Right ventricle myocardium superior (tissue), 1 donor: ENCODE data around the gene LIMS1. TPM values are rescaled to one million over a fixed set of nuclear protein-coding genes. Genes with fewer than 3 reads are reported as not detected.

Experiments
- ATAC-seq: fragments of 200-7000 bp; cut with Tn5 transposase; one replicate; pipeline ENCODE4 v1.9.1; 2020; ENCODE audit warnings: mild to moderate bottlenecking; ENCODE audit not compliant: poor library complexity
- DNase-seq: peaks from one replicate; pipeline ENCODE4 v3.0.0-alpha.2; 2020
- intact Hi-C: fragments of 100-400 bp; cut with DNase I; formaldehyde crosslinking; loops from one replicate; pipeline ENCODE4 v1.11.2; 2022
- total RNA-seq: library from RNA; stranded (reverse); fragmentation: NEBNext Ultra II Directional; extraction: Animal tissue kit (Norgen Biotek cat#: 25700); gene quantifications from one replicate; pipeline ENCODE4 v1.2.1, GENCODE V29; 2021
- donor health status: DM: no; HTN: yes; CAD: no; lungs with severe emphysema.

LIMS1 gene
- total RNA-seq, 1 donor from 2014 or later = 75.7 TPM

DNA sequence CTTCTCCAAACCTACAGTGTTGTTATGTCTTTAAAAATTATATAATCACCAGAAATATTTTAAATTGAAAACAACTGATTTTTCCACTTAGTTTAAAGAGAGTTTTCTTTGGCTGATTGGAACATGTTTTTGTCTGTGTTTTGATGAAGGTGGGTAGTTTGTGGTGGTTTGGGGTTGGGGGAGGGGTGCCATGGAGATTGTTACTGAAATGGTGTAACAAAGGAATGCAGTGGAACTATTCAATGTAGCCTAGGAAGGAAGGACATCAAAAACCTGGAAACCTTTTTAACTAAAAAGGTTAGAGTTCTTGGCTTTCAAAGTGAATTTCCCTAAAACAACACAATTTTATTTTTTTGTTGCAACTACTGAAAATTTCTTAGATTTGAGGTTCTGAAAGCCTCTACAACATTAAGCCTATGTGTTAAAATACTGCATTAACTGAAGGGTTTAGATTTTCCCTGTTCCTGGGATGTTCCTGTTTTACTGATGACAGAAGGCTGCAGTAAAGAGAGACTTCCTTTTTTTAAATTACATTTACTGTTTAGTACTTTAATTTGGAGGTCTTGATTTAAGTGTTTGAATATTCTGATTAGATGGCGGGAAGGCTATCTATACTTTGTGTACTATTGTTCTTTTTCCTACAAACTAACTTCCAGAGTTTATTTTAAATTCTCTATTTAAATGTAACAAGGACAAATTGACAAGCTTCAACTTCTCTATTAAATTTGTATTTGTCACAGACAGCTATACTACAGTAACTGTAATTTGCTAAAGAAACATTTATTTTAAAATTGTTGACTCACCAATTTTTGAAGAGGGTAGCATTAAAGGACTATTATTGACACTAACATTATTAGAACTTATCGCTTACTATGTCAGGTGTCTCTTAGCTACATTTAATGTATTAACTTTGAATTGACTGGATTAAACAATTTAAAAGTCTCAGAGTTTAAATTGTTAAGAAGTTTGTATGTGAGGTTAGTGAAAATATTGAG lies 87.7 kb downstream of the LIMS1 start:
- ATAC-seq = no peak

GRCh38 chr2:108623616-108624015 lies 89.3 kb downstream of the LIMS1 start:
- no peak for ATAC-seq
- intact Hi-C loops = no loop called here
- no peak for DNase-seq

More for the DNA sequence above, 87.7 kb downstream of the LIMS1 start:
- intact Hi-C loops = no loop called here
- no peak for DNase-seq

DNA sequence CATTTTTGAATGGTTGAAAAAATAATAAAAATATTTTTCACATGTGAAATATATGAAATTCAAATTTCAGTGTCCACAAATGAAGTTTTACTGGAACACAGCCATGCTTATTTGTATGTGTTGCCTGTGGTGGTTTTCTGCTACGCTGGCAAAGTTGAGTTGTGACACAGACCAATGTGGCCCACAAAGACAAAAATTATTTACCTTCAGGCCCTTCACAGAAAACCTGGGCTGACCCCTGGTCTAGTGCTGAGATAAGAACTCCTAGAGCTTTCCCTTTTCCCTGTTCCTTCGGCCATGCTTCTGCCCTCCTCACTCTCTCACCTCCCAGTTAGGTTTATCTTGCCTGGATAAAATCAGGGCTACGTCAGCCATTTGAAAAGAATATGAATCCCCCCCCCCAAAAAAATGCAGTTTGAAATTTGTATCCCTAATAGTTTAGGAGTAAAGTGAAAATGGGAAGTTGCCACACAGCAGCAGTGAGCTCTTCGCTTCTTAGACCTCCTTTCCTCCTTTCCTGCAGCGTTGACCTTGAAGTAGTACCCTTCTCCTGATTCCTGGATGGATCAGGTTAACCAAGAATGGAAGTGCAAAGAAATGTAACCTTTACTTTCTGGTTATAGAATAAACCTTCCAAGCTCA lies 91.0 kb downstream of the LIMS1 start:
- DNase-seq (no peak), ATAC-seq (no peak)
- intact Hi-C loops = no loop called here

DNA sequence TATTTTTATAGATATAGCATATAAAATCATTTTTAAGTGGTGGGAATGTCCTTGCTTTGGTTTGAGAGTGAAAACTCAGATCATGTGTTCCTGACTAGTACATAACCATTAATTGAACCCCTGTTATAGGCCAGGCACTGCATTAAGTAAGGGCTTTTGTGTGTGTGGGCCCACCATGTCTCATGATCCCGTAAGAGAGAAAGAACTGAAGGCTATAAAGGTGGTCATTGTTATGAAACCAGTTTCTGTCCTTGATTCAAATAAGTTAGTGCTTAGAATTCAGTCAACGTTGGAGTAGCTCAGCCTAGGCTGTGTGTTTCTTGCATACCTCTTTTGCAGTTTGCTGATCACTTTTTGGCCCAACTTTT lies 91.5 kb downstream of the LIMS1 start:
- no peak for DNase-seq
- ATAC-seq = no peak
- intact Hi-C loops = no loop called here

DNA sequence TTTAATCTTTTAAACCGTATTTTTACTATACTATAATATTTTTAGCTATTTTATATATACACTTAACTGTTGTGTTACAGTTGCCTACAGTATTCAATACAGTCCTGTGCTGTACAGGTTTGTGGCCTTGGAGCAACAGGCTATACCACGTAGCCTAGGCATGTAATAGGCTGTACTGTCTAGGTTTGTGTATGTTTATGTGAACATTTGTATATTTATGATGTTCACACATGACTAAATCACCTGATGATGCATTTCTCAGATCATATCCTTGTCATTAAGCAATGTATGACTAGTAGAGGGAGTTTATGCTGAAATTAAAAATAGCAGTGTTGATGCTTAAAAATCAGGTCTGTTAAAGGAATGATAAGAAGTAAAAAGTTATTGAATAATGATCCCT lies 92.7 kb downstream of the LIMS1 start:
- ATAC-seq (no peak), DNase-seq (no peak)
- intact Hi-C loops = no loop called here

DNA sequence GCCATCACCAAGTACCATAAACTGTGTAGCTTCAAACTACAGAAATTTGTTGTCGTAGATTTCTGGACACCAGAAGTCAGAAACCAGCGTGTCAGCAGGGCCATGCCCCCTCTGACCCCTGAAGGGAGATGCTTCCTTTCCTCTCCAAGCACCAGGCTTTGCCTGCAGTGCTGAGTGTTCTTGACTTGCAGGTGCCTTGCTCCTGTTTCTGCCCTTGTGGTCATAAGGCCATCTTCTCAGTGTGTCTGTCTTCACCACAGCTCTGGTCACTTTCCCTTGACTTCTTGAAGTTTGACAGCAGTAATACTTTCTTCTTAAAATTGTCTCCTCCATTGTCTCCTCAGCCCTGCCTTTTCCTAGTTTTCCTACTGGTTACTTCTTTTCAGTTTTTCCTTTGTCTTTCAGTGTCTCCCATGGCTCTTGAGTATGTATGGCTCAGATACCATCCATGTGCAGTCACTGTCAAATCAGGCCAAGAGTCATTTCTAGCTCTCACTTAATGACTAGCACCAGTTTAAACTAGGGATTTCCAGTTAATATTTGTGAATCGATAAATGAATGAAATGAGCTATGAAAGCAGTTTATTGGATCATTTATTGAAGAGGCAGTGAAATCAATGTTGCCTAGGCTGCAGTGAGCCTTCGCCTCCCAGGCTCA lies 93.8 kb downstream of the LIMS1 start:
- no peak for ATAC-seq
- intact Hi-C loops = no loop called here
- no peak for DNase-seq

- ATAC-seq (no peak), DNase-seq (no peak)
- intact Hi-C loops = no loop called here
Observed at GRCh38 chr2:108628936-108629335, 94.7 kb downstream of the LIMS1 start.

DNA sequence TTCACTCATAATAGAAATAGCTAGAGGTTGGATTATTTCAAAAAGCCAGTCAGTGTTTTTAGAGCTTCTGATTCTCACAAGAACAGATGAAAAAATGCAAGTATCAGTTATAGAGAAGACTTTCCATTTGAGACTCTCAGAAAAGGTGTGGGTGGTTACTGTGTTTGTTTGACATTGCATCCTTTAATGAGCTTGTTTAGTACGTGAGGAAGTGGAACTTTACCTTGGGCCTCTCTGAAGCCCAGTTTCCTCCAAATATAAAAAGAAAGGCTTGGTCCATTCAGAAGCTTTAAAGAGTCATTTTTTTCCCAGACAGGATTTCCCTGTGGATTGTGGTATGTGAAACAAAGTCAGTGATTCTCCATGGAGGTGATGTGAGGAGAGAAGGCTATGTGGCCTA lies 95.1 kb downstream of the LIMS1 start:
- ATAC-seq (no peak), DNase-seq (no peak)
- intact Hi-C loops = no loop called here

DNA sequence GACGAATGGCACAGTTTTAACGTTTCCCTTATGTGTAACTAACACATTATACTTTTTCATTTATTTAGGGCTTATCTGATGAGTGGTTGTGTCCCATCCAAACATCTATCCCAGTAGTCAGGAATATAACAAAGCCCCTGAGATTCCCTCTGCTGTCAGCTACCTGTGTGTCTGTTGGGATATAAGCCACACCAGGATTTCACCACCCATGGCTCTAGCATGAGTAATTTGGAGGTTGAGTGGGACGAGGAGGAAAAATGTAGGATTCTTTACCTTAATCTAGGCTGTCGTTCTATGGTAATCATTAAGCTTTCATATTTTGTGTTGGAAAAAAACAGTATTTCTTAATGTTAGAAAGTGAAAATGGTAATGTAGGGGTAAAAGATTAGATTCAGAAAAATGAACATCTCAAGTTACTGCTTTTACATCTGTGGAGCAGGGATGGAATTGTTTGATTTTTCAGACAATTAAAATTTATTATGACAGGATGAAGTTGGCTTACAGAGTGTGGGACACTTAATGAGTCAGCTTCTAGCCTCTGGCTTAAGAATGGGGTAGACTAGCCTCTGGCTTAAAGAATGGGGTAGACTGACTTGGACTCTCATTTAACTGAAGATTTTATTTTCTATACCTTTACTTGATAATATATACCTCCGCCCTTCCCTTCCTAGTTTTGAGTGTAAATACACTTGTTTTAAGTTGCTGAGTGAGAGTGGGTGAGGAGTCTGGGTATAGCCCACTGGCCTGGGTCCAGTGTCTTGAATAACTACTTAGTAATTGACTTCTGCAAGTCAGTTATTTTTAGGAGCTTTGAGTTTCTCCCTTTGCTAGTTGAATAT lies 96.5 kb downstream of the LIMS1 start:
- no peak for DNase-seq
- ATAC-seq = no peak
- intact Hi-C loops = no loop called here

GRCh38 chr2:108632332-108633160 lies 98.3 kb downstream of the LIMS1 start:
- DNase-seq (no peak), ATAC-seq (no peak)
- intact Hi-C loops = no loop called here

- intact Hi-C loops = no loop called here
- no peak for DNase-seq
- ATAC-seq = no peak
Observed at GRCh38 chr2:108633409-108633808, 99.1 kb downstream of the LIMS1 start.

- ATAC-seq = no peak
- intact Hi-C loops = no loop called here
- DNase-seq = no peak
Observed at GRCh38 chr2:108634011-108634410, 99.7 kb downstream of the LIMS1 start.

GRCh38 chr2:108634576-108635160 lies 100.4 kb downstream of the LIMS1 start:
- DNase-seq (no peak), ATAC-seq (no peak)
- intact Hi-C loops = no loop called here

GRCh38 chr2:108635630-108636354 lies 101.5 kb downstream of the LIMS1 start:
- ATAC-seq (peak; percentile 9), DNase-seq (no peak)
- intact Hi-C loops = no loop called here

DNA sequence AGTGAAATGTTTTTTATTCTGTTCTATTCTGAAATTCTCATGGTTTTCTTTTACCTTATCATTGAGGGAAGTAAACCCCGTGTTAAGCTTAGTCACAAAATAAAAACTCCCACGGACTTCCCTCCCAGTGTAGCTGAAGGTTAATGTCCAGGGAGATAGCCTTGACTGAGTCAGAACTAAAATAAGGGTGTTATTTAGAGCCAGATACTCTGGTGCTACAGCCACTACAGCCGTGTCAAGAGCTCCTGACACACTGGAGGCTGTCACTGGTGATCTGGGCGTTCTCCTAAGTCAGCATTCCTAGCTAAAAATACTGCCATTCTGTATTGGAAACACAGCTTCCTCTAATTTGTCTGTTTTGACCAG lies 103.0 kb downstream of the LIMS1 start:
- ATAC-seq (peak; percentile 90), DNase-seq (peak; percentile 54)
- intact Hi-C loops = no loop called here

DNA sequence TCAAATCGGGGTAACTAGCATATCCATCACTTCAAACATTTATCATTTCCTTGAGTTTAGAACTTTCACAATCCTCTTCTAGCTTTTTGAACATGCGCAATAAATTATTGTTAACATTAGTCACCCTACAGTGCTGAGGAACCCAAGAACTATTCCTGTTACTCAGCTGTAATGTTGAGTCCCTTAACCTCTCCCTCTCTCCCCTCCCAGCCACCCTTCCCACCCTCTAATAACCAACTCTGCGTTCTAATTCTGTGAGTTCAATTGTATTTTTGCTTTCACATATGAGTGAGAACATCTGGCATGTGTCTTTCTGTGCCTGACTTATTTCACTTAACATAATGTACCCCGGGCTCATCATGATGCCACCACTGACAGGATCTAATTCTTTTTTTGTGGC lies 106.5 kb downstream of the LIMS1 start:
- DNase-seq = no peak
- intact Hi-C loops = no loop called here
- ATAC-seq = no peak

DNA sequence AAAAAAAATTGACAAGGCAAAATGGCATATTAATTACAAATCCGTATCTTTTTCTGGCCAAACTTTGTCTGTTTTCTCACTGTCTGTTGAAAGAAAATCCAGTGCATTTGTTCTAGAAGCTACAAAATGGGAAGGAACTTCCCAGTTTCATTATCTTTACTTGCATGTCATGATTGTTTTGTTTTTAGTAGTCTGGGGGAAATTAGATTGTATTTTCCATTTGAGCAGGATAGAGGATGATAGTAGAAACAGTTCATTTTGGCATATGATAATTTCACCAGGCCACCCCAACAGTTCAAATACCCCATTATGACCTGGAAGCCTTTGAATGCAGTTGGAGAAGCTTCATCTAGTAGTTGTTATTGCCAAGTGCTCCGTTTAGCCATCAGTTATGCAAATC lies 107.5 kb downstream of the LIMS1 start:
- DNase-seq (no peak), ATAC-seq (no peak)
- intact Hi-C loops = no loop called here
